Measurements from ENCODE around the gene HJURP. TPM values are rescaled to one million over a fixed set of nuclear protein-coding genes. Genes with fewer than 3 reads are reported as not detected.

Gene HJURP
- total RNA-seq, 4 donors from 2014 or later, result 5.1 to 8.5 (median 5.8) TPM

DNA sequence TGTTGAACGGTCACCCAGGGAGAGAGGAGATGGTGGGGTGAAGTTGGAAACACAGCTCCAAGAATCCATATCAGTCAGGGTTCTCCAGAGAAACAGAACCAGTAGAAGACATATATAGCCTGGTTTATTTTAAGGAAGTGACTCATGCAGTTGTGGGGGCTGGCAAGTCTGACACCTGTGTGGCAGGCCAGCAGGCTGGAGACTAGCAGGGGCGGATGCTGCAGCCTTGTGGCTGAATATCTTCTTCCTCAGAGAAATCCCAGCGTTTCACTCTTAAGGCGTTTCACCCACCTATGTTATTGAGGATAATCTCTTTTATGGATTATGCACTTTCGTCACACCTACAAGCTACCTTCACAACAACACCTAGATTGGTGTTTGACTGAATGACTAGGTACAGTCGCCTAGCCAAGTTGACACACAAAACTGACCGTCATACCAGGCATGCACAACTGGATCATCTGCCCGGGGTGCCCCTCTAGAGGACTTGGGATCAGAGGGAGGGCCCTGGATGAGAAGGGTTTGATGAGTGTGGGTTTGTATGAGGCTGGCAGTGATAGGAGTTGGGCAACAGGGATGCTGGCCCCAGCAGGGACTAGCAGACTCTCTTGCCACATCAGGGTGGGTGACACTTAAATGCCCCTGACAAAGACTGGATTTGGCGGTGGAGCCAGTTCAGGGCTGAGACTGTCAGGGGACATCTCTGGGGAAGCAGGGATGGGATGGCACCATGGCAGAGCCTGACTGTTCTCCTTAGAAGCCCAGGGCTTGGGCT, 52.8 kb downstream of the HJURP start:
- H3K9me3 ChIP-seq, result no peaks in the 10 kb centered on the region
- 59 to 67% methylated on average over 7 to 8 of the region's 9 CpGs for WGBS, 2 donors
- H3K4me3 ChIP-seq, result no peak overlapping the region
- H3K27ac ChIP-seq, result no peak overlapping the region
- H3K36me3 ChIP-seq, result no peaks in the 10 kb centered on the region
- intact Hi-C loops (cut with DNase I), result no loop called here
- no peak for TF ChIP-seq POLR2A (IDR thresholded peaks at IDR 0.05)
- TF ChIP-seq, protein P1, sequence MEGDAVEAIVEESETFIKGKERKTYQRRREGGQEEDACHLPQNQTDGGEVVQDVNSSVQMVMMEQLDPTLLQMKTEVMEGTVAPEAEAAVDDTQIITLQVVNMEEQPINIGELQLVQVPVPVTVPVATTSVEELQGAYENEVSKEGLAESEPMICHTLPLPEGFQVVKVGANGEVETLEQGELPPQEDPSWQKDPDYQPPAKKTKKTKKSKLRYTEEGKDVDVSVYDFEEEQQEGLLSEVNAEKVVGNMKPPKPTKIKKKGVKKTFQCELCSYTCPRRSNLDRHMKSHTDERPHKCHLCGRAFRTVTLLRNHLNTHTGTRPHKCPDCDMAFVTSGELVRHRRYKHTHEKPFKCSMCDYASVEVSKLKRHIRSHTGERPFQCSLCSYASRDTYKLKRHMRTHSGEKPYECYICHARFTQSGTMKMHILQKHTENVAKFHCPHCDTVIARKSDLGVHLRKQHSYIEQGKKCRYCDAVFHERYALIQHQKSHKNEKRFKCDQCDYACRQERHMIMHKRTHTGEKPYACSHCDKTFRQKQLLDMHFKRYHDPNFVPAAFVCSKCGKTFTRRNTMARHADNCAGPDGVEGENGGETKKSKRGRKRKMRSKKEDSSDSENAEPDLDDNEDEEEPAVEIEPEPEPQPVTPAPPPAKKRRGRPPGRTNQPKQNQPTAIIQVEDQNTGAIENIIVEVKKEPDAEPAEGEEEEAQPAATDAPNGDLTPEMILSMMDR (IDR thresholded peaks at IDR 0.05), result no peak
- no peak for DNase-seq
- no peaks in the 10 kb centered on the region for H3K4me1 ChIP-seq
- peaks cover 0 to 23% (median 0%) of the 10 kb centered on the region in 4 donors for H3K27me3 ChIP-seq

DNA sequence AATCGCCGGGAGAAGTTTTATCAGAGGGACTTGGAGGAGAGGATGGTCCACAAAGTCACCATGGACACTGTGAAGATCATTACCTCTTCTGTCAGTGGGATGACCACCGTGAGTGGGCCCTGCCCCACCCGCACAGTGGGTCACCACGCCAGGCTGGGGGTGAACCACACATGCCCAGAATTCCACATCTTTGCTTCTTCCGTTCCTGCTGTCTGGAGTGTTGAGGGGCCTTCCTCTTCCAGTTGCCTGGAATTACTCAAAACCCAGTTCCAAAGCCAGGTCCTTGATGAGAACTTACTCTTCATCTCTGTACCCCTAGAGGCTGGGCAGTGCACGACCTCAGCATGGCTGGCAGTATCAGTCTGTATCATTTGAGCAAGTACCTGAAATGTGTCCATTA, 54.1 kb downstream of the HJURP start:
- H3K4me1 ChIP-seq, result no peaks in the 10 kb centered on the region
- no peaks in the 10 kb centered on the region for H3K9me3 ChIP-seq
- H3K36me3 ChIP-seq, result no peaks in the 10 kb centered on the region
- TF ChIP-seq POLR2A (IDR thresholded peaks at IDR 0.05), result no peak
- TF ChIP-seq, protein P1 (IDR thresholded peaks at IDR 0.05), result no peak
- 72 to 79% methylated on average over 5 to 7 of the region's 7 CpGs for WGBS, 2 donors
- intact Hi-C loops (cut with DNase I), result no loop called here
- no peak overlapping the region for H3K4me3 ChIP-seq
- H3K27me3 ChIP-seq, result peaks cover 0 to 23% (median 0%) of the 10 kb centered on the region in 4 donors
- H3K27ac ChIP-seq, result no peak overlapping the region
- no peak for DNase-seq

DNA sequence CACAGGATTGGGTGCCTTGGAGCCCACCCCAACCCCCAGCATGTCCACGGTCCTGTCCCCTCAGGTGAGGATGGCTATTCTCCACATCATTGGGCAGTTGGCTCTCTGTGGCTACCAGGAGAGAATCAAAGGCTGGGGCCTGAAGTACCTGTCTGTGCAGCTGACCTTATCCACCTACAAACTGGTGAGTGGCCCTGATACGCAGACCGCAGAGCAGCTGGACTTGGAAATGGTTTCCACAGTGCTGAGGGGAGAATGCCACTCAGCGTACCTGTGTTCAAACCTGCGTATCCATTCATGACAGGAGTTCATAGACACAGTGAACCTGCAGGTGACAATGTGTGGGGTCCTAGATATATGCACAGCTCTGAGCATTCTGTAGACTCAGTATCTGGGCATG, 54.6 kb downstream of the HJURP start:
- H3K9me3 ChIP-seq, result no peaks in the 10 kb centered on the region
- peaks cover 0 to 20% (median 0%) of the 10 kb centered on the region in 4 donors for H3K27me3 ChIP-seq
- intact Hi-C loops (cut with DNase I), result no loop called here
- H3K27ac ChIP-seq, result no peak overlapping the region
- DNase-seq, result no peak
- no peak overlapping the region for H3K4me3 ChIP-seq
- TF ChIP-seq, protein P1 (IDR thresholded peaks at IDR 0.05), result no peak
- no peak for TF ChIP-seq POLR2A (IDR thresholded peaks at IDR 0.05)
- no peaks in the 10 kb centered on the region for H3K36me3 ChIP-seq
- WGBS, 2 donors, result 45 to 82% methylated on average over 4 to 5 of the region's 5 CpGs
- no peaks in the 10 kb centered on the region for H3K4me1 ChIP-seq

DNA sequence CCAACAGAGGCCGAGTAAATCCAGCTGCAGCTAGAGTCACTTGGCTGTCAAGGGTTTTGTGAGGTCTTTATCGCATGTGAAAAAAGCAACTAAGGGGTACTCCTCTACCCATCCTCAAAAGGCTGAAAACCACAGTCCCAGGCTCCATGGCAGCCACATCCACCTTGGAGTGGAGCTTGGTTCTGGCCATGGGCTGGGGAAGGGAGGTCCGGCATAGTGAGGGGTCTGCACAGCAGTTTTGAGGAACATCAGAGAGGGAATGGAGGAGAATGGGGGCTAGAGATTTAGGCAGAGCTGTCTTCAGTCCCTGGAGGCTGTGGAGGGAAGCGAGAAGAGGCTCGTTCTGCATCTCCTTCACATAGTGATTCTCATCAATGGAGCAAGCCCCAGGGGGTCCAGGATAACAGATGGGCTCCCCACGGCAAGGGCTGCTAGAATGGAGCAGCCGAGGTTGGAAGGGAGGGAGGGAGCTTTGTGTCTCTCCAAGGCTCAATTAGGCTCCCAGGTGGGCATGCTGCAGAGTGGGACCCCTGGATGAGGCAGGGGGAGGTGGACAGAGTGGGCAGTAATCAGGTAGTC, 55.2 kb downstream of the HJURP start:
- Histone ChIP-seq H3K27ac (no peak overlapping the region), H3K9me3 (no peaks in the 10 kb centered on the region), H3K27me3 (peaks cover 0 to 15% (median 0%) of the 10 kb centered on the region in 4 donors), H3K36me3 (no peaks in the 10 kb centered on the region), H3K4me3 (no peak overlapping the region), H3K4me1 (no peaks in the 10 kb centered on the region)
- no peak for DNase-seq
- intact Hi-C loops (cut with DNase I), result no loop called here
- TF ChIP-seq, protein P1 (IDR thresholded peaks at IDR 0.05), result no peak
- no peak for TF ChIP-seq POLR2A (IDR thresholded peaks at IDR 0.05)
- 64 to 70% methylated on average over 7 of the region's 7 CpGs for WGBS, 2 donors

DNA sequence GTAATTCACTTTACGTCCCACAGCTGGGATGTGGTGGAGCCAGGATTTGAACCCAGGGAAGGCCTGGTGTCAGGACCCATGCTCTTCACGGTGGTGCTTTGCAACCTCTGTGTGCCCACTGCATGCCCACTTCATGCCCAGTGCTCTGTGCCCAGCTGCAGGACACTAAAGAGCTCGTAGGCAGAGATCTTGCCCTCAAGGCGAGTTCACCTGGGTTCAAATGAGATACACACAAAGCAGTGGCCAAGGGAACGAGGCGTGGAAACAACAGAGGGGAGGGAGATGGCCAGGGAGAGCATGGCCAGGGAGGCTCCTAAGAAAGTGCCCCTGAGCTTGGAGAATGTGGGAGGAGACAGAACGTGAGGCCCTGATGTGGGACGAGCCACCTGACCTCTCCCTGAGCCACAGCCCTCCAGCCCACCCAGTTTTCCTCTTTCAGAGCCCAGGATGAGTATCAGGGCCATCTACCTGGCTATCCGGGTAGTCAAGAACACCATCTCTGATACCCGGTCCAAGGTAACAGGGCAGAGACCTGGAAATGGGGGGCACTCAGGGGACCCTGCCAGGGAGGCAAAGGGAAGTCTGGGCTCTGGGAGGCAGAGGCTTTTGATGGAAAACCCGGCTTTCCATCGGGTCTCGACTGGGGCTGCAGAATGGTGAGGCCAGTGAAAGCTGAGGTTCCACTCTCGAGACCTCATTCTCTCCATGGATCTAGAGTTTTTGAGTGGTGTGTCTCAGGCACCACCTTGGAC, 55.8 kb downstream of the HJURP start:
- DNase-seq, result no peak
- WGBS, 2 donors, result 74 to 82% methylated on average over 6 to 7 of the region's 14 CpGs
- H3K27me3 ChIP-seq, result peaks cover 0 to 10% (median 0%) of the 10 kb centered on the region in 4 donors

More for the DNA sequence above, 55.8 kb downstream of the HJURP start:
- intact Hi-C loops (cut with DNase I), result no loop called here
- Histone ChIP-seq H3K27ac (no peak overlapping the region), H3K36me3 (no peaks in the 10 kb centered on the region), H3K4me3 (no peak overlapping the region), H3K4me1 (no peaks in the 10 kb centered on the region), H3K9me3 (no peaks in the 10 kb centered on the region)
- no peak for TF ChIP-seq POLR2A (IDR thresholded peaks at IDR 0.05)
- TF ChIP-seq, protein P1 (IDR thresholded peaks at IDR 0.05), result no peak
